ENCODE results near the gene TMEM92.
A peak's percentile ranks its signal among the peaks of the same experiment; 100 is the strongest.

TMEM92 gene

DNA sequence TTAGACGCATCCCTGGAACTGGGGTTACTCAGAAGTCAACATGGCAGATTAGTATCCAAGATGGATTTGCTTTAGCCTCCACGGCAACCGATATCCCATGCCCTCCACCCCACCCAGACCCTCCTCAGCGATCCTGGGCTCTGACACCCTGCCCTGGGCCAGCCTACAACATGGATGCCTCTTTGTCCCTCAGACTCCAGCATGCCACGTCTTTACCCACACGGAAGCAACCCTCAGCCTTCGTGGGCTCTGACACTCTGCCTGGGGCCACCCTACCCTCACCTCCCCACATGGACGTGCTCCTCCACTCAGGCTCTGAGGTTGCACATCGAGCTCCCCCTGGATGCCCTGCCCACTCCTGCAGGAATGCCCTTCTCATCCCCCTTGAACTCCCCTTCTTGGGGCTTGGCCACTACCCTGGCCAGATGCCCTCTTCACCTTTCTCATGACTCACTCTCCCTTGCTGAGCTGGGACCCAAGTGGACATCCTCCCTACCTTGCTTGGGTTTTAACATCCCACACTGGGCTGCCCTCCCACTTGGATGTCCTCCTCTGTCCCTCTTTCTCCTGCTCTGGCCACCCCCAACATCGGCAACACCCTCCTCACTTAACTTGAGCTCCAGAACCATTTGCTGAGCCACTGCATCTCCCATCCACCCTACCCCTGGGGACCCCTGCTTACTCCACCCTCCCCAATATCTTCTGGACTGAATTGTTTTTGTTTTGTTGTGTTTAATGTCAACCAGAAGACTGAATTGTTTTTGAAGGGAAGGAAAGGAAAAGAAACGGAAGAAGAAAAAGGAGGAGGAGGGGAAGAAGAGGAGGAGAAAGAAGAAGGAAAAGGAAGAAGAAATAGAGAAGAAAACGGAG lies 18.3 kb upstream of the TMEM92 start:
- H3K27ac Mint-ChIP-seq, result peak overlapping the region; percentile 36 to 99 (median 86)
- TF ChIP-seq, protein P1, sequence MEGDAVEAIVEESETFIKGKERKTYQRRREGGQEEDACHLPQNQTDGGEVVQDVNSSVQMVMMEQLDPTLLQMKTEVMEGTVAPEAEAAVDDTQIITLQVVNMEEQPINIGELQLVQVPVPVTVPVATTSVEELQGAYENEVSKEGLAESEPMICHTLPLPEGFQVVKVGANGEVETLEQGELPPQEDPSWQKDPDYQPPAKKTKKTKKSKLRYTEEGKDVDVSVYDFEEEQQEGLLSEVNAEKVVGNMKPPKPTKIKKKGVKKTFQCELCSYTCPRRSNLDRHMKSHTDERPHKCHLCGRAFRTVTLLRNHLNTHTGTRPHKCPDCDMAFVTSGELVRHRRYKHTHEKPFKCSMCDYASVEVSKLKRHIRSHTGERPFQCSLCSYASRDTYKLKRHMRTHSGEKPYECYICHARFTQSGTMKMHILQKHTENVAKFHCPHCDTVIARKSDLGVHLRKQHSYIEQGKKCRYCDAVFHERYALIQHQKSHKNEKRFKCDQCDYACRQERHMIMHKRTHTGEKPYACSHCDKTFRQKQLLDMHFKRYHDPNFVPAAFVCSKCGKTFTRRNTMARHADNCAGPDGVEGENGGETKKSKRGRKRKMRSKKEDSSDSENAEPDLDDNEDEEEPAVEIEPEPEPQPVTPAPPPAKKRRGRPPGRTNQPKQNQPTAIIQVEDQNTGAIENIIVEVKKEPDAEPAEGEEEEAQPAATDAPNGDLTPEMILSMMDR (IDR thresholded peaks at IDR 0.05; ENCODE audit: unreplicated experiment in 3 of 3), result no peak
- peaks cover 6% of the 10 kb centered on the region for H3K27me3 Mint-ChIP-seq (ENCODE audit: low read depth)
- no peaks in the 10 kb centered on the region for H3K36me3 Mint-ChIP-seq (ENCODE audit: low read depth)
- H3K4me1 Mint-ChIP-seq, result peaks cover 40% of the 10 kb centered on the region
- H3K4me3 Mint-ChIP-seq, result no peak overlapping the region
- H3K9me3 Mint-ChIP-seq, result peaks cover 11% of the 10 kb centered on the region

DNA sequence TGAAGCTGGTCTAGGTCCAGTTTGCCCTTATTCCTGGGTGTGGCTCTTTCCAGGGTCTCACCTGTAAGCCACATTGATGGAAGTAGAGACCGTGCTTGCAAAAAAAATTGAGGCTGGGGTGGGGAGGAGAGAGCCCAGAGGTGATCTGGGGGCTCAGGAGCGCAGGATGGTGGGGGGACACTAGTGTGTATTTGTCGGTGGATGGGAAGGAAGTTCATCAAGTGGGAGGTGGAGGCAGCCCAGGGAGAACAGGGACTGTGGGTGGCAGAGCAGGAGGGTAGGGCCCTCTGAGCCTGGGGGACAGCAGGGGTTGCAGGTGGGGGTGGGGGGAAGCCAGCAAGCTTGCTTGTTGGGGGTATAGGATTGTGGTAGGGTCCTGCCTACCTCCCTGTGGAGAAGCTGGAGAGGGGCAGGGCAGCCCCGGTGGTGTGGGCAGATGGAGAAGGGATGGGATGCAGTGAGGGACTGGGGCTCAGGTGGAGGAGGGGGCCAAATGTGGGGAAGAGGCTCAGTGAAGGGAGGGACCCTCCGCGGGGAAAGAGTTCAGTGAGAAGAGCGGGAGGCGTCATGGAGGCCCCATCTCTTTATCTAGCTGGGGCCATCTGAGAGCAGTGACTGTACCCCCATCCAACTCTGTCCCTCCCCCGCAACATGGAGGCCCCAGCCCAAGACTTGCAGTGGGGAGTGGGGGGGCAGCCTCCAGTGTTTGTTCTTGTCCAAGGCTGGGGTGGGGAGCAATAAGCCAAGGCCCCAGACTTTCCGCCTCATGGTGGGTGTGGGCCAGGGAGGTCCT lies 17.2 kb upstream of the TMEM92 start:
- Mint-ChIP-seq H3K27me3 (ENCODE audit: low read depth) (peaks cover 10% of the 10 kb centered on the region), H3K27ac (peak overlapping the region in 2 of 3 experiments; percentile 93 to 99), H3K9me3 (peaks cover 4% of the 10 kb centered on the region), H3K36me3 (ENCODE audit: low read depth) (no peaks in the 10 kb centered on the region), H3K4me1 (peaks cover 50% of the 10 kb centered on the region), H3K4me3 (no peak overlapping the region)
- TF ChIP-seq, protein P1 (IDR thresholded peaks at IDR 0.05; ENCODE audit: unreplicated experiment in 3 of 3), result no peak

DNA sequence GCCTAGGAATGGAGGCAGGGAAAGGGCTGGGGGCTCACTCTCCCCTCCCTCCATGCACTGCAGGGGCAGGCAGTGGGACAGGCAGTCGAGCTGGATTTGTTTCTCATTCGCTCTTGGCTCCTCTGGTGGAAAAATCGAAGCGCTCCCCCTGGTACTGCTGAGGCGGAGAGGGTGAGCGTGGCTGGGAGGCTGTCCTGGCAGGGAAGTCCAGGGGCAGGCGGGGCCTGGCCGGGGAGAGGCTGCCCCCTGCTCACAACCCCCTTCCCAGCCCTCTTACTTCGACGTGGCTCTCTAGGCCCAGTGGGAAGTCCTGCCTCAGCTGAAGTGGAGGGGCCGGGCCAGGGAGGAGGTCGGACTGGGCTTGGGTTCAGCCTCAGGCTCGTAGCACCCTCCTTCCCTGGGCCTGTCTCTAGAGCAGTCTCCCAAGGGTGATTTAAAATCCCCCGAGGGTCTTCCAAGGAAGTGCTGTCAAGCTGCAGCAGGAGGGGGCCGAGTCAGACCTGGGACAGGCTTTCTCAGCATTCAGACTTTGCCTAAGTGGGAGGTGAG lies 16.5 kb upstream of the TMEM92 start:
- peaks cover 55% of the 10 kb centered on the region for H3K4me1 Mint-ChIP-seq
- no peaks in the 10 kb centered on the region for H3K36me3 Mint-ChIP-seq (ENCODE audit: low read depth)
- peak overlapping the region in 2 of 3 experiments; percentile 26 to 34 for H3K4me3 Mint-ChIP-seq
- peaks cover 13% of the 10 kb centered on the region for H3K27me3 Mint-ChIP-seq (ENCODE audit: low read depth)
- H3K9me3 Mint-ChIP-seq, result peaks cover 3% of the 10 kb centered on the region
- TF ChIP-seq, protein P1 (IDR thresholded peaks at IDR 0.05; ENCODE audit: unreplicated experiment in 3 of 3), result no peak
- peak overlapping the region; percentile 69 to 99 (median 93) for H3K27ac Mint-ChIP-seq

DNA sequence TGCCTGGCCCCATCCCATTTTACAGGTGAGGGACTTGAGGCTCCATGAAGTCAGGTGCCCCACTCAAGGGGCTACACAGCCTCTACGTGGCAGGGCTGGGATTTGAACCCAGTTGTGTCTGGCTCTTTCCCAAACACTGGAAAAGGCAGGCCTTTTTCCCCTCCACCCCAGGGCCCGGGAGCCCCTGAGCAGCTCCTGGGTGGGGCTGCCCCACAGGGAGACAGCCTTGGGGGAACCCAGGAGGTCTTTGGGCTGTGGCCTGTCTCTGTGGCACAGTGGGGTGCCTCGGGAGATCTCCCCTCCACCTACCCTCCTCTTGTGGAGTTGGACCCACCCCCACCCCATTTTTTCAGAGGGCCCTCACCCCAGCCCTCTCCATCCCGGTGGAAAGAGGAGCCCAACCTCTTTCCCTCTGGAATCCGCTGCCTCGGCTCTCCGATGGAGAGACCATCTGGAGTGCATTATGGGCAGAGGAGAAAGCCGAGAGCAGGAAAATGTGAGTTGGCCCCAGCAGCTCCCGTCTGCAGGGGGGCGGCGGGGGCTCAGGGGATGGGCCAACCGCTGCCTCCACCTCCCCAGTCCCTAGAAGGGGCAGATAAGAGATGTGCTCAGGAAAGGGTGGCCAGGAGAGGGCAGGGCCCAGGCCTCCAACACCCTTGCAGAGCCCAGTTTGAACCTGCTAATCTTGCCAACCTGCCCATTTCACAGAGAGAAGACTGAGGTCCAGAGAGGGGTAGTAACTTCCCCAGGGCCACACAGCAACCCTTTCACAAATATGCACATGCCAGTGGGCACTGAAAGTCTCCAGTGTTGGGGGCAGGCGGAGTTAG lies 15.4 kb upstream of the TMEM92 start:
- Mint-ChIP-seq H3K9me3 (no peaks in the 10 kb centered on the region), H3K27me3 (ENCODE audit: low read depth) (peaks cover 13% of the 10 kb centered on the region), H3K36me3 (ENCODE audit: low read depth) (no peaks in the 10 kb centered on the region), H3K4me3 (peak overlapping the region in 1 of 3 experiments; percentile 10), H3K27ac (peak overlapping the region; percentile 89 to 99 (median 96)), H3K4me1 (peaks cover 60% of the 10 kb centered on the region)
- TF ChIP-seq, protein P1 (IDR thresholded peaks at IDR 0.05; ENCODE audit: unreplicated experiment in 3 of 3), result no peak

DNA sequence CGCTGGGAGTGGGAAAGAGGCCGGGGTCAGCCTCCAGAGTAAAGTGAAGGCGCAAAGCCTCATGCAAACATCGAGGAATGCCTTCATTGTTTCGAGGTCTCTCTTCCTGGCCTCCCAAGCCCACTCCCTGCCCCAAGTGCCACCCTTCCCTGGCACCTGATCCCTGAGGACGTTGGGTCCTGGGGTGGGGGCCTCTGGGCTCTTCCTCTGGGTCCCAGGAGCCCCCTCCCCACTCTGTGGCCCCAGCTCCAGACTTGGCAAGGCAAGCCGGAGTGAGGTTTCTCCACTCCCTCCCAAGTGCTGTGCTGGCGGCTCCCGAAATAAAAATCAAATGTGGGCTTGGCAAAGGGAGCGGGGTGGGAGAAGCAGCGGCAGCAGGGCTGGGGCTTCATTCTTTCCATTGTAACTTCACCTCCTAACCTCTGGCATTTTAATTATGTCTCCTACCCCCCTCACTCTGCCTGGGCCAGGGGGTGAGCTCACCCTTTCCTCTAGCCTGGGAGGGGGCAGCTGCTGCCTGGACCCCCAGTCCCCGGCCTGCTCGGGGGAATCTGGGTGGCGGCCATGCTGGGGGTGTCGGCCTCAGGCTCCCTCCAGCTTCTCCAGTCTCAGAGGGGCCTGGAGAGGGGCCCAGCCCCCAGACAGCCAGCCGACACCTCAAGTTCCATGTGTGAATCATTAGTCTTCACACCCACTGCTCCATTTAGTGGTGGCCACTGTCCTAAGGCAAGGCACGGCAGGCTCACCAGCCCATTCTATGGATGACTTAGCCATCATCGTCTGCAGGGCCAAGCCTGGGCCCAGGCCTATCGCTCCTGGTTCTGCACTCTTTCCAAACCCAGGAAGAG lies 14.6 kb upstream of the TMEM92 start:
- Mint-ChIP-seq H3K9me3 (no peaks in the 10 kb centered on the region), H3K27me3 (ENCODE audit: low read depth) (peaks cover 13% of the 10 kb centered on the region), H3K36me3 (ENCODE audit: low read depth) (no peaks in the 10 kb centered on the region), H3K4me1 (peaks cover 69% of the 10 kb centered on the region), H3K27ac (peak overlapping the region; percentile 89 to 99 (median 96)), H3K4me3 (peak overlapping the region in 1 of 3 experiments; percentile 5)
- TF ChIP-seq, protein P1 (IDR thresholded peaks at IDR 0.05; ENCODE audit: unreplicated experiment in 3 of 3), result no peak

All from nephron (organoid).